SK-N-SH (cell line): ENCODE measurements around the gene BEST3. TPM values are rescaled to one million over a fixed set of nuclear protein-coding genes. Genes with fewer than 3 reads are reported as not detected.
A peak's percentile ranks its signal among the peaks of the same experiment; 100 is the strongest.

ENCODE experiments used
- CTCF ChIA-PET: fragments of 300-600, 350-600 bp; formaldehyde crosslinking; extraction: SDS; loops from one replicate; lab custom pipeline; 2021; lab: Yijun Ruan, JAX
- POLR2A ChIA-PET: fragments of 350-600 bp; sonication (Branson Sonifier 250); formaldehyde crosslinking; extraction: SDS; loops from one replicate; lab custom pipeline; 2020; ENCODE audit warnings: antibody characterized with exemption, inconsistent platforms; lab: Yijun Ruan, JAX
- DNase-seq: peaks from one replicate; pipeline ENCODE4 v3.0.0; 2012
- H2AFZ ChIP-seq: fragments of 200-600 bp; sonication (generic); 2 replicates; pipeline ENCODE4 v1.8.1; 2016; ENCODE audit warnings: antibody characterized with exemption, mild to moderate bottlenecking, low read depth
- H3F3A ChIP-seq: fragments of 200-600 bp; sonication (generic); replicated peaks from 2 replicates; pipeline ENCODE3; 2016; ENCODE audit warnings: antibody characterized with exemption, mild to moderate bottlenecking; ENCODE audit not compliant: insufficient read depth
- H3K27ac ChIP-seq, 2 experiments: fragments of 200-500 bp in 1 of 2; fragments of 200-600 bp in 1 of 2; sonication (Bioruptor generic) in 1 of 2; sonication (generic), shearing (Covaris generic) in 1 of 2; 2 replicates each; pipeline versions ENCODE4 v1.5.1 to v1.6.1; 2014 to 2016; ENCODE audit warnings: low read depth in 2 of 2, inconsistent platforms in 1 of 2, low read length in 1 of 2, mild to moderate bottlenecking in 1 of 2, mixed read lengths in 1 of 2
- H3K27me3 ChIP-seq: fragments of 200-600 bp; sonication (generic), shearing (Covaris generic); 2 replicates; pipeline ENCODE4 v1.6.1; 2016; ENCODE audit warnings: mixed run types; ENCODE audit not compliant: insufficient read depth
- H3K36me3 ChIP-seq, 2 experiments: fragments of 200-500 bp in 1 of 2; fragments of 200-600 bp in 1 of 2; sonication (Bioruptor generic) in 1 of 2; sonication (generic) in 1 of 2; replicated peaks in 1 of 2; 2 replicates each; pipeline versions ENCODE3 to v1.5.1; 2014 to 2016; ENCODE audit warnings: low read length in 1 of 2, mild to moderate bottlenecking in 1 of 2; ENCODE audit not compliant: insufficient read depth in 2 of 2, control insufficient read depth in 1 of 2
- H3K4me1 ChIP-seq, 2 experiments: fragments of 200-500 bp in 1 of 2; fragments of 200-600 bp in 1 of 2; sonication (Bioruptor generic) in 1 of 2; sonication (generic), shearing (Covaris generic) in 1 of 2; 2 replicates each; pipeline versions ENCODE4 v1.5.1 to v1.6.1; 2014 to 2016; ENCODE audit warnings: low read depth in 1 of 2, low read length in 1 of 2, mixed run types in 1 of 2; ENCODE audit not compliant: insufficient read depth in 2 of 2, control insufficient read depth in 1 of 2
- H3K4me2 ChIP-seq: fragments of 200-600 bp; sonication (generic), shearing (Covaris generic); 2 replicates; pipeline ENCODE4 v1.6.1; 2017; ENCODE audit warnings: mixed run types
- H3K4me3 ChIP-seq, 2 experiments: fragments of 200-500 bp in 1 of 2; fragments of 200-600 bp in 1 of 2; sonication (Bioruptor generic) in 1 of 2; sonication (generic), shearing (Covaris generic) in 1 of 2; 2 replicates each; pipeline versions ENCODE4 v1.5.1 to v1.8.1; 2014 to 2016; ENCODE audit warnings: low read depth in 2 of 2, inconsistent platforms in 1 of 2, low read length in 1 of 2, mild to moderate bottlenecking in 1 of 2, mixed read lengths in 1 of 2, moderate library complexity in 1 of 2
- H3K79me2 ChIP-seq: fragments of 200-600 bp; sonication (generic); 2 replicates; pipeline ENCODE4 v1.8.1; 2017; ENCODE audit warnings: mild to moderate bottlenecking; ENCODE audit not compliant: insufficient read depth
- H3K9ac ChIP-seq: fragments of 200-600 bp; sonication (generic); 2 replicates; pipeline ENCODE4 v1.6.1; 2017; ENCODE audit warnings: mixed run types
- H3K9me2 ChIP-seq: fragments of 200-600 bp; sonication (generic); 2 replicates; pipeline ENCODE4 v1.6.1; 2017; ENCODE audit warnings: mixed run types
- H3K9me3 ChIP-seq: fragments of 200-600 bp; sonication (generic); 2 replicates; pipeline ENCODE4 v1.6.1; 2017; ENCODE audit warnings: mixed run types, mild to moderate bottlenecking, moderate library complexity
- H4K20me1 ChIP-seq: fragments of 200-600 bp; sonication (generic); 2 replicates; pipeline ENCODE4 v1.6.1; 2017; ENCODE audit warnings: mild to moderate bottlenecking, mixed run types; ENCODE audit not compliant: insufficient read depth
- CHD2 ChIP-seq: fragments of 150-350 bp; IDR thresholded peaks from 2 replicates; pipeline ENCODE4 v1.6.1; 2018; ENCODE audit warnings: low read length; ENCODE audit not compliant: partially characterized antibody
- CTCF ChIP-seq: fragments of 200-600 bp; sonication (generic); IDR thresholded peaks from 2 replicates; pipeline ENCODE4 v1.6.1; 2017; ENCODE audit warnings: antibody characterized with exemption, mild to moderate bottlenecking, moderate library complexity
- ELF1 ChIP-seq: IDR thresholded peaks from 2 replicates; pipeline ENCODE4 v1.4.0; 2012
- FOXJ3 ChIP-seq: sonication (generic); formaldehyde crosslinking; IDR thresholded peaks from 2 replicates; pipeline ENCODE4 v1.5.1; 2020; ENCODE audit warnings: mild to moderate bottlenecking, missing genetic modification reagents
- FOXM1 ChIP-seq: IDR thresholded peaks from 2 replicates; pipeline ENCODE4 v1.4.0; 2012; ENCODE audit warnings: low read depth, mild to moderate bottlenecking
- IRF3 ChIP-seq: fragments of 150-350 bp; IDR thresholded peaks from 2 replicates; pipeline ENCODE4 v1.6.1; 2016; ENCODE audit warnings: mild to moderate bottlenecking, low read depth, low read length
- JUND ChIP-seq: IDR thresholded peaks from 2 replicates; pipeline ENCODE4 v1.4.0; 2012
- MEF2A ChIP-seq: IDR thresholded peaks from 2 replicates; pipeline ENCODE4 v1.4.0; 2012; ENCODE audit warnings: low read depth, borderline replicate concordance
- MXI1 ChIP-seq: IDR thresholded peaks from 2 replicates; pipeline ENCODE4 v1.6.1; 2012; ENCODE audit warnings: mild to moderate bottlenecking, low read depth, low read length, improper control_type of control experiment
- NFIC ChIP-seq: IDR thresholded peaks from 2 replicates; pipeline ENCODE4 v1.4.0; 2012; ENCODE audit warnings: borderline replicate concordance
- PBX3 ChIP-seq: IDR thresholded peaks from 2 replicates; pipeline ENCODE4; 2012
- POLR2AphosphoS5 ChIP-seq: IDR thresholded peaks from 2 replicates; pipeline ENCODE4 v1.6.1; 2012; ENCODE audit warnings: low read depth, low read length
- RAD21 ChIP-seq: IDR thresholded peaks from 2 replicates; pipeline ENCODE4 v1.6.1; 2012; ENCODE audit warnings: mild to moderate bottlenecking, low read length
- RCOR1 ChIP-seq: fragments of 150-350 bp; IDR thresholded peaks from 2 replicates; pipeline ENCODE4 v1.6.1; 2017; ENCODE audit warnings: antibody characterized with exemption, low read length
- RFX5 ChIP-seq: IDR thresholded peaks from 2 replicates; pipeline ENCODE4 v1.6.1; 2012; ENCODE audit warnings: mild to moderate bottlenecking, improper control_type of control experiment, low read length
- RXRA ChIP-seq: IDR thresholded peaks from 2 replicates; pipeline ENCODE4 v1.4.0; 2012; ENCODE audit warnings: low read depth, mild to moderate bottlenecking, borderline replicate concordance
- SIN3A ChIP-seq: IDR thresholded peaks from 2 replicates; pipeline ENCODE4 v1.6.1; 2012; ENCODE audit warnings: low read depth, mild to moderate bottlenecking, low read length, moderate library complexity, borderline replicate concordance
- USF1 ChIP-seq: IDR thresholded peaks from 2 replicates; pipeline ENCODE4 v1.4.0; 2012; ENCODE audit warnings: low read depth, borderline replicate concordance
- USF2 ChIP-seq: fragments of 150-350 bp; IDR thresholded peaks from 2 replicates; pipeline ENCODE4 v1.6.1; 2017; ENCODE audit warnings: antibody characterized with exemption, low read length, low read depth, borderline replicate concordance
- YY1 ChIP-seq: IDR thresholded peaks from 2 replicates; pipeline ENCODE4 v1.4.0; 2012; ENCODE audit warnings: low read depth, mild to moderate bottlenecking
- WGBS: methylation state at CpG from one replicate; pipeline ENCODE4 v1.1.6; 2017; ENCODE audit warnings: low lambda C conversion rate; 5-methylcytosine and 5-hydroxymethylcytosine counted together
- polyA plus RNA-seq, 3 experiments: library from polyadenylated mRNA; depleted of rRNA; stranded (reverse); fragments of >200 nt; gene quantifications; 2 replicates each; pipeline ENCODE4 v1.2.3, GENCODE V29; 2012
- TF ChIP-seq, protein P1 (sequence below): IDR thresholded peaks from 2 replicates; pipeline ENCODE4 v1.4.0; 2012; ENCODE audit warnings: low read depth
- TF ChIP-seq, protein P2 (sequence below): IDR thresholded peaks from 2 replicates; pipeline ENCODE4 v1.6.1; 2012; ENCODE audit warnings: mild to moderate bottlenecking, low read depth, low read length, moderate library complexity

BEST3 gene
- polyA plus RNA-seq, 1 of the 3 experiments (the other 2 are of a cell fraction), result 0.48 TPM

- peak overlapping the region; percentile 86 for H2AFZ ChIP-seq
- TF ChIP-seq RAD21 (no peak), FOXJ3 (CRISPR knock-in tag) (no peak), CHD2 (no peak), PBX3 (peak; percentile 72), FOXM1 (peak; percentile 27; the same call in 1 of the 2 replicates), RFX5 (no peak), USF2 (no peak), NFIC (peak; percentile 90), IRF3 (no peak), MXI1 (no peak), USF1 (0 out of 2 replicates have a peak, but pooled peaks have one; percentile 30), MEF2A (peak; percentile 11; the same call in 1 of the 2 replicates), POLR2AphosphoS5 (peak; percentile 45; the same call in 1 of the 2 replicates), YY1 (peak; percentile 60; the same call in 1 of the 2 replicates), JUND (peak; percentile 90), RXRA (peak; percentile 76; the same call in 1 of the 2 replicates), CTCF (no peak), SIN3A (peak; percentile 84; the same call in 1 of the 2 replicates), RCOR1 (no peak), ELF1 (peak; percentile 75)
- TF ChIP-seq, protein P1, sequence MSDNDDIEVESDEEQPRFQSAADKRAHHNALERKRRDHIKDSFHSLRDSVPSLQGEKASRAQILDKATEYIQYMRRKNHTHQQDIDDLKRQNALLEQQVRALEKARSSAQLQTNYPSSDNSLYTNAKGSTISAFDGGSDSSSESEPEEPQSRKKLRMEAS, result peak; percentile 90
- TF ChIP-seq, protein P2, sequence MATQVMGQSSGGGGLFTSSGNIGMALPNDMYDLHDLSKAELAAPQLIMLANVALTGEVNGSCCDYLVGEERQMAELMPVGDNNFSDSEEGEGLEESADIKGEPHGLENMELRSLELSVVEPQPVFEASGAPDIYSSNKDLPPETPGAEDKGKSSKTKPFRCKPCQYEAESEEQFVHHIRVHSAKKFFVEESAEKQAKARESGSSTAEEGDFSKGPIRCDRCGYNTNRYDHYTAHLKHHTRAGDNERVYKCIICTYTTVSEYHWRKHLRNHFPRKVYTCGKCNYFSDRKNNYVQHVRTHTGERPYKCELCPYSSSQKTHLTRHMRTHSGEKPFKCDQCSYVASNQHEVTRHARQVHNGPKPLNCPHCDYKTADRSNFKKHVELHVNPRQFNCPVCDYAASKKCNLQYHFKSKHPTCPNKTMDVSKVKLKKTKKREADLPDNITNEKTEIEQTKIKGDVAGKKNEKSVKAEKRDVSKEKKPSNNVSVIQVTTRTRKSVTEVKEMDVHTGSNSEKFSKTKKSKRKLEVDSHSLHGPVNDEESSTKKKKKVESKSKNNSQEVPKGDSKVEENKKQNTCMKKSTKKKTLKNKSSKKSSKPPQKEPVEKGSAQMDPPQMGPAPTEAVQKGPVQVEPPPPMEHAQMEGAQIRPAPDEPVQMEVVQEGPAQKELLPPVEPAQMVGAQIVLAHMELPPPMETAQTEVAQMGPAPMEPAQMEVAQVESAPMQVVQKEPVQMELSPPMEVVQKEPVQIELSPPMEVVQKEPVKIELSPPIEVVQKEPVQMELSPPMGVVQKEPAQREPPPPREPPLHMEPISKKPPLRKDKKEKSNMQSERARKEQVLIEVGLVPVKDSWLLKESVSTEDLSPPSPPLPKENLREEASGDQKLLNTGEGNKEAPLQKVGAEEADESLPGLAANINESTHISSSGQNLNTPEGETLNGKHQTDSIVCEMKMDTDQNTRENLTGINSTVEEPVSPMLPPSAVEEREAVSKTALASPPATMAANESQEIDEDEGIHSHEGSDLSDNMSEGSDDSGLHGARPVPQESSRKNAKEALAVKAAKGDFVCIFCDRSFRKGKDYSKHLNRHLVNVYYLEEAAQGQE, result peak; percentile 76
Observed at GRCh38 chr12:69688471-69689427, 10.4 kb downstream of the BEST3 start.

More at GRCh38 chr12:69688471-69689427, 10.4 kb downstream of the BEST3 start:
- Histone ChIP-seq H3K9ac (peak overlapping the region; percentile 28; the same call in 1 of the 2 replicates), H3K4me3 (no peak overlapping the region; a peak in 1 of 4 replicates), H3K4me2 (peak overlapping the region; percentile 46), H3K79me2 (no peaks in the 10 kb centered on the region), H3K27me3 (no peaks in the 10 kb centered on the region), H3F3A (peaks cover 20% of the 10 kb centered on the region), H3K36me3 (no peaks in the 10 kb centered on the region), H3K27ac (peak overlapping the region; percentile 75 to 83; a peak in 3 of 4 replicates), H4K20me1 (no peaks in the 10 kb centered on the region), H3K9me3 (no peaks in the 10 kb centered on the region), H3K9me2 (no peaks in the 10 kb centered on the region), H3K4me1 (peaks cover 5 to 20% of the 10 kb centered on the region in 2 experiments; a peak in 2 of 4 replicates)
- DNase-seq, result peak; percentile 23
- 26% methylated on average over 10 of the region's 14 CpGs for WGBS
- ChIA-PET CTCF (no interaction called here), POLR2A (no interaction called here)
